Stomach (tissue), 9 donors: ENCODE measurements around the gene GRAMD1B. TPM values are rescaled to one million over a fixed set of nuclear protein-coding genes. Genes with fewer than 3 reads are reported as not detected.
A peak's percentile ranks its signal among the peaks of the same experiment; 100 is the strongest.

Source experiments
- DNase-seq, 2 donors: peaks; one replicate each; pipeline versions ENCODE4 v3.0.0 to v3.0.0-alpha.2; 2013 to 2019
- H3K27ac ChIP-seq, 5 donors: fragments of 200-600 bp in 4 of 5; sonication (generic) in 4 of 5; one replicate each; pipeline ENCODE4 v1.5.1; 2013 to 2019; ENCODE audit warnings: mild to moderate bottlenecking in 1 of 5, moderate library complexity in 1 of 5
- H3K27me3 ChIP-seq, 3 donors: fragments of 200-600 bp; sonication (generic); one replicate each; pipeline ENCODE4 v1.5.1; 2017 to 2019; ENCODE audit warnings: mixed run types in 1 of 3
- H3K36me3 ChIP-seq, 4 donors: fragments of 200-600 bp; sonication (generic); 1 replicate in 3 of 4; 2 replicates in 1 of 4; pipeline ENCODE4 v1.5.1; 2016 to 2019
- H3K4me1 ChIP-seq, 4 donors: fragments of 200-600 bp; sonication (generic); one replicate each; pipeline ENCODE4 v1.5.1; 2016 to 2019
- H3K4me3 ChIP-seq, 4 donors: fragments of 200-600 bp; sonication (generic) in 3 of 4; one replicate each; pipeline ENCODE4 v1.5.1; 2016 to 2019; ENCODE audit warnings: mild to moderate bottlenecking in 1 of 4
- H3K9me3 ChIP-seq, 4 donors: fragments of 200-600 bp; sonication (generic); one replicate each; pipeline ENCODE4 v1.5.1; 2016 to 2019
- CTCF ChIP-seq, 7 experiments: fragments of 450-650 bp in 4 of 7; fragments of 200-600 bp in 3 of 7; sonication (generic) in 3 of 7; IDR thresholded peaks; one replicate each; pipeline ENCODE4 v1.5.1; 2016 to 2019; ENCODE audit warnings: antibody characterized with exemption in 7 of 7, control low read depth in 2 of 7, mild to moderate bottlenecking in 1 of 7
- EP300 ChIP-seq: sonication (generic); formaldehyde crosslinking; IDR thresholded peaks from one replicate; pipeline ENCODE4 v1.6.1; 2017; ENCODE audit warnings: antibody characterized with exemption
- POLR2A ChIP-seq, 4 donors: fragments of 450-650 bp; IDR thresholded peaks; one replicate each; pipeline ENCODE4 v1.6.1; 2016; ENCODE audit warnings: antibody characterized with exemption in 4 of 4, control low read depth in 2 of 4, mild to moderate bottlenecking in 1 of 4, moderate library complexity in 1 of 4
- POLR2AphosphoS5 ChIP-seq, 3 donors: sonication (generic); formaldehyde crosslinking; IDR thresholded peaks; one replicate each; pipeline ENCODE4 v1.6.1; 2016; ENCODE audit warnings: antibody characterized with exemption in 3 of 3
- WGBS, 5 donors: extraction: QIAGEN DNeasy Blood & Tissue Kit in 3 of 5; methylation state at CpG; one replicate each; pipeline versions ENCODE4 v1.1.5 to v1.1.7; 2013 to 2018; 5-methylcytosine and 5-hydroxymethylcytosine counted together
- intact Hi-C: fragments of 100-400 bp; cut with DNase I; formaldehyde crosslinking; loops from one replicate; pipeline ENCODE4 v1.15.1; 2023; ENCODE audit warnings: low total_unique reads
- polyA plus RNA-seq, 3 donors: library from polyadenylated mRNA; stranded (reverse); fragments of 200-250 nt; gene quantifications; one replicate each; pipeline ENCODE4 v1.2.3, GENCODE V29; 2013
- total RNA-seq, 5 donors: library from RNA; depleted of rRNA; stranded (reverse); fragments of >200 nt; gene quantifications; one replicate each; pipeline versions ENCODE4 v1.1.0 to v1.2.3, GENCODE V29; 2014 to 2016
- donor health status: healthy with polysubstance abuse.
- donor health status: Bipolar disorder and iron deficiency.
- donor health status: healthy.

GRAMD1B gene
- total and polyA plus RNA-seq, 8 donors = 0.58 to 39.7 (median 12.2) TPM

DNA sequence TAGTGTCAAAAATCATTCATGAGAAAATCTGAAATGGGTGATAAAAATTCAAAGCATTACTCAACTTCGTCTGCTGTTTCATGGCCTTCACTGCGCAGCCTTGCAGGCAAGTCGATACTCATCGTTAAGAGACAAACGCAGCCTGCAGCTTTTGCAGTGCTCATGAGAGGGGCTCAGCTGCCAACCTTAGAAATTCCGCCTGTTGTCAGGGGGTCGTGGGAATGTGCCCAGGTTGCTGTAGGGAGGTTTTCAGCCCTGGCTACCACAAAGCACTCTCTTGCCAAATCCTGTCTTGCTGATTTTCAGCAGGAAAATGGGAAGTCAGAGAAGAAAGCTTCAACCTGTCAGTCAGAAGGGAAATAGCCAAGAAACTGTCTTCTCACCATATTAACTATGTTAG is 25.4 kb upstream of the GRAMD1B start:
- no peak for DNase-seq
- Histone ChIP-seq H3K27ac (no peak overlapping the region), H3K27me3 (peaks cover 0 to 14% (median 12%) of the 10 kb centered on the region in 3 donors), H3K4me3 (no peak overlapping the region), H3K36me3 (no peaks in the 10 kb centered on the region), H3K9me3 (no peaks in the 10 kb centered on the region), H3K4me1 (peaks cover 0 to 25% (median 13%) of the 10 kb centered on the region in 4 donors)
- no peak for TF ChIP-seq CTCF (IDR thresholded peaks at IDR 0.05)
- TF ChIP-seq POLR2AphosphoS5 (IDR thresholded peaks at IDR 0.05) = no peak
- no peak for TF ChIP-seq EP300
- TF ChIP-seq POLR2A (IDR thresholded peaks at IDR 0.05) = no peak
- intact Hi-C loops = loop anchor here (5.0 kb wide), 1 partner anchor 73 kb away; no protein-coding TSS in a partner anchor
- 59 to 80% (median 65%) methylated on average over 7 of the region's 7 CpGs for WGBS, 5 donors

DNA sequence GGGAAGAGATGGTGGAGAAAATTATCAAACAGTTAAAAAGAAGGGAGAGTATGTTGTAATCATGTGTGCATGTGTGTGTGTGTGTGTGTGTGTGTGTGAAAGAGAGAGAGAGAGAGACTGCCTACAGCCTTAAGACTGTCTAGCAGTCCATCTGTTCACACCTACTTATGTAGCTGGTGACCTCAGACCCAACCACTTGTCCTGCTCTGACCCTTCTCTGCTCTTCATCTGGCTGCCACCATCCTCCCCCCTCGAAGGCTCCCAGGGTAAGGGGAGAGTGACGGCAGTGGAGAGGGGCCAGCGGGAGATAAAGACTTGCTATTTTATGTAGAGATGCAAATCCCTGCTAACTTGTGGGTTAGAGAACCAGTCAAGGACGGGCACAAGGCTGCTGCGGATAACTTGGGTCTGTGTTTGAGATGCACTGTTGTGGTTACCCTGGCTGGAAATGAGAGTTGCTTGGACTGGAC is 24.9 kb upstream of the GRAMD1B start:
- peaks cover 0 to 25% (median 13%) of the 10 kb centered on the region in 4 donors for H3K4me1 ChIP-seq
- no peaks in the 10 kb centered on the region for H3K9me3 ChIP-seq
- no peak overlapping the region for H3K27ac ChIP-seq
- no peak for TF ChIP-seq EP300
- TF ChIP-seq CTCF (IDR thresholded peaks at IDR 0.05) = no peak
- TF ChIP-seq POLR2AphosphoS5 (IDR thresholded peaks at IDR 0.05) = no peak
- TF ChIP-seq POLR2A (IDR thresholded peaks at IDR 0.05) = no peak
- H3K4me3 ChIP-seq = no peak overlapping the region
- intact Hi-C loops = loop anchor here (5.0 kb wide), 1 partner anchor 72 kb away; no protein-coding TSS in a partner anchor
- peaks cover 0 to 14% (median 12%) of the 10 kb centered on the region in 3 donors for H3K27me3 ChIP-seq
- DNase-seq = no peak
- WGBS, 5 donors = 55 to 71% (median 65%) methylated on average over 5 of the region's 5 CpGs
- no peaks in the 10 kb centered on the region for H3K36me3 ChIP-seq

DNA sequence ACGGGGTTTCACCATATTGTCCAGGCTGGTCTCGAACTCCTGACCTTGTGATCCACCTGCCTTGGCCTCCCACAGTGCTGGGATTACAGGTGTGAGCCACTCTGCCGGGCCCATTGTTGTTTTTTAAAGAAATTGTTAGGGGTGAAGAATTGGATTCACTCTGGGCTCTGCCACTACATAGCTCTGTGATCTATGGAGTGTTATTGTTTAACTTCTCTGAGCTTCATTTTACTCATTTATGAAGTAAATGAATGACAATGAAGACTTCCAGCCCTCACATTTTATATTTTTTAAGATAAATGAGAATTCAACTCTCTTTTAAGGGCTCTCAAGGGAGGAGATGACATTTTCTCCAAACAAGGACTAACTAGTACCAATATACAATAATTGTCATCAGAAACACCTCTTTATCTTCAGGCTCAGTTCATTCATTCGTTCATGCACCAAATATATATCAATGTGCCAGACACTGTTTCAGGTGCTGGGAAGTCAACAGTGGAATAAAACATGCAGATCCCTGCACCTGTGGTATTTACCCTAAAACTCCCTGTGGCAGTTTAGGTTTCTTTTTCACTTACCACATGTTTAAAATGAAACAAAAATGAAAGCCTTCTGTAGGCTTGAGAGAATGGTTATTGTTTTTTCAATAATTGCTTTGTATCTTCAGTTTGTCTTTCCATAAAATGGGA is 23.5 kb upstream of the GRAMD1B start:
- Histone ChIP-seq H3K36me3 (no peaks in the 10 kb centered on the region), H3K9me3 (no peaks in the 10 kb centered on the region), H3K27ac (no peak overlapping the region), H3K4me1 (peaks cover 0 to 25% (median 13%) of the 10 kb centered on the region in 4 donors), H3K27me3 (peaks cover 0 to 13% (median 10%) of the 10 kb centered on the region in 3 donors), H3K4me3 (no peak overlapping the region)
- intact Hi-C loops = loop anchor here (5.0 kb wide), 1 partner anchor 71 kb away; no protein-coding TSS in a partner anchor
- WGBS, 5 donors = 48 to 61% (median 52%) methylated on average over 4 of the region's 4 CpGs
- no peak for DNase-seq
- TF ChIP-seq CTCF (IDR thresholded peaks at IDR 0.05) (no peak), POLR2A (IDR thresholded peaks at IDR 0.05) (no peak), POLR2AphosphoS5 (IDR thresholded peaks at IDR 0.05) (no peak), EP300 (no peak)

- Histone ChIP-seq H3K36me3 (no peaks in the 10 kb centered on the region), H3K27me3 (peaks cover 0 to 14% (median 6%) of the 10 kb centered on the region in 3 donors), H3K4me1 (peaks cover 0 to 25% (median 13%) of the 10 kb centered on the region in 4 donors), H3K9me3 (no peaks in the 10 kb centered on the region), H3K27ac (no peak overlapping the region), H3K4me3 (no peak overlapping the region)
- DNase-seq = peak; percentile 73 to 88
- TF ChIP-seq POLR2AphosphoS5 (IDR thresholded peaks at IDR 0.05) (no peak), CTCF (IDR thresholded peaks at IDR 0.05) (peak in 5 of 7 experiments; percentile 24 to 60 (median 53))
- intact Hi-C loops = loop anchor here (5.0 kb wide), 1 partner anchor 70 kb away; no protein-coding TSS in a partner anchor
- 3 to 9% (median 7%) methylated on average over 7 of the region's 7 CpGs for WGBS, 5 donors
These were observed 22.7 kb upstream of the GRAMD1B start for GRCh38 chr11:123407130-123407995.
